Measurements from ENCODE around the gene CD69. TPM values are rescaled to one million over a fixed set of nuclear protein-coding genes. Genes with fewer than 3 reads are reported as not detected.
"Not testable (repeated sequence)": the region's sequence is repeated elsewhere in the genome, so short reads cannot be mapped to it uniquely, and the experiment has no call there.

CD69 gene
- total RNA-seq, 1 donor from 2014 or later: 4.6 TPM

- DNase-seq: peak; percentile 82
These were observed 10.2 kb downstream of the CD69 start for GRCh38 chr12:9750276-9751203.

- no peak for DNase-seq
These were observed 11.1 kb downstream of the CD69 start for GRCh38 chr12:9749640-9750039.

GRCh38 chr12:9745199-9745598 is 15.5 kb downstream of the CD69 start:
- no peak for DNase-seq

- DNase-seq: no peak
These were observed 18.0 kb downstream of the CD69 start for GRCh38 chr12:9742661-9743060.

GRCh38 chr12:9741726-9742125 is 19.0 kb downstream of the CD69 start:
- no peak for DNase-seq

- DNase-seq: no peak
These were observed 20.5 kb downstream of the CD69 start for GRCh38 chr12:9740106-9740750.

GRCh38 chr12:9739404-9740105 is 21.1 kb downstream of the CD69 start:
- not testable (repeated sequence) for DNase-seq

GRCh38 chr12:9738905-9739304 is 21.8 kb downstream of the CD69 start:
- DNase-seq: not testable (repeated sequence)

GRCh38 chr12:9736936-9737705 is 23.6 kb downstream of the CD69 start:
- no peak for DNase-seq

- DNase-seq: no peak
These were observed 25.1 kb downstream of the CD69 start for GRCh38 chr12:9735601-9736000.

GRCh38 chr12:9732921-9733461 is 27.7 kb downstream of the CD69 start, which contains the start of gene CLECL1:
Gene CLECL1, minus strand, starts transcription at chr12:9733097.
- no peak for DNase-seq

- DNase-seq: no peak
These were observed 28.9 kb downstream of the CD69 start for GRCh38 chr12:9731797-9732196.

GRCh38 chr12:9731393-9731792 is 29.3 kb downstream of the CD69 start:
- no peak for DNase-seq

GRCh38 chr12:9730591-9730990 is 30.1 kb downstream of the CD69 start:
- no peak for DNase-seq

GRCh38 chr12:9730011-9730410 is 30.7 kb downstream of the CD69 start:
- DNase-seq: no peak

- no peak for DNase-seq
These were observed 31.6 kb downstream of the CD69 start for GRCh38 chr12:9729082-9729481.

- no peak for DNase-seq
These were observed 32.9 kb downstream of the CD69 start for GRCh38 chr12:9727813-9728212.

- no peak for DNase-seq
These were observed 35.4 kb downstream of the CD69 start for GRCh38 chr12:9725213-9725870.

GRCh38 chr12:9724023-9724422 is 36.7 kb downstream of the CD69 start:
- DNase-seq: no peak

GRCh38 chr12:9721394-9722092 is 39.2 kb downstream of the CD69 start:
- peak; percentile 46 for DNase-seq

- no peak for DNase-seq
These were observed 40.9 kb downstream of the CD69 start for GRCh38 chr12:9719790-9720189.
